Activated T-helper 1 cell treated with anti-CD3 and anti-CD28 coated beads, Interleukin-12 subunit alpha, Interleukin-12 subunit beta, Interleukin-2, Interleukin-4 antibody, amounts not matched to agents 30 ng/mL and 10 ng/mL and 1 ng/mL, durations not matched to agents 14 hours and 24 hours and 36 hours (primary cell): ENCODE data around the gene CEBPA. TPM values are rescaled to one million over a fixed set of nuclear protein-coding genes. Genes with fewer than 3 reads are reported as not detected.

Experiments
- DNase-seq: peaks from one replicate; pipeline ENCODE4 v3.0.0; 2021; ENCODE audit warnings: low spot score
- H3K27ac Mint-ChIP-seq: one replicate; pipeline ENCODE4 v1.8.0; 2021; ENCODE audit warnings: mild to moderate bottlenecking, mixed read lengths
- H3K27me3 Mint-ChIP-seq: one replicate; pipeline ENCODE4 v1.8.0; 2022; ENCODE audit warnings: mild to moderate bottlenecking, moderate library complexity, mixed read lengths; ENCODE audit not compliant: insufficient read depth
- H3K36me3 Mint-ChIP-seq: one replicate; pipeline ENCODE4 v1.8.0; 2021; ENCODE audit warnings: low read depth, mixed read lengths
- H3K4me1 Mint-ChIP-seq: one replicate; pipeline ENCODE4 v1.8.0; 2021; ENCODE audit warnings: low read depth, mixed read lengths
- H3K4me3 Mint-ChIP-seq: one replicate; pipeline ENCODE4 v1.8.0; 2021; ENCODE audit warnings: mild to moderate bottlenecking, moderate library complexity, mixed read lengths
- H3K9me3 Mint-ChIP-seq: one replicate; pipeline ENCODE4 v1.8.0; 2021; ENCODE audit warnings: mixed read lengths
- intact Hi-C: fragments of 100-400 bp; cut with micrococcal nuclease; formaldehyde crosslinking; loops from one replicate; pipeline ENCODE4 v1.15.1; 2024
- total RNA-seq: library from RNA; stranded (reverse); gene quantifications from 2 replicates; pipeline ENCODE4 v1.2.3, GENCODE V29; 2022

CEBPA gene
- total RNA-seq, 1 donor from 2014 or later = 1.8 TPM

- Mint-ChIP-seq H3K9me3 (no peaks in the 10 kb centered on the region), H3K36me3 (no peaks in the 10 kb centered on the region), H3K27me3 (no peaks in the 10 kb centered on the region), H3K27ac (no peak overlapping the region), H3K4me1 (no peaks in the 10 kb centered on the region), H3K4me3 (no peak overlapping the region)
- intact Hi-C loops = no loop called here
- DNase-seq = no peak
Measured at GRCh38 chr19:33267706-33268105, 34.6 kb downstream of the CEBPA start.

GRCh38 chr19:33266974-33267484, 35.3 kb downstream of the CEBPA start:
- Mint-ChIP-seq H3K27ac (no peak overlapping the region), H3K27me3 (no peaks in the 10 kb centered on the region), H3K9me3 (no peaks in the 10 kb centered on the region), H3K4me1 (no peaks in the 10 kb centered on the region), H3K4me3 (no peak overlapping the region), H3K36me3 (no peaks in the 10 kb centered on the region)
- no peak for DNase-seq
- intact Hi-C loops = no loop called here

- no peak overlapping the region for H3K4me3 Mint-ChIP-seq
- no peak overlapping the region for H3K27ac Mint-ChIP-seq
- peaks cover 4% of the 10 kb centered on the region for H3K27me3 Mint-ChIP-seq
- intact Hi-C loops = no loop called here
- DNase-seq = no peak
- no peaks in the 10 kb centered on the region for H3K36me3 Mint-ChIP-seq
- H3K4me1 Mint-ChIP-seq = no peaks in the 10 kb centered on the region
- H3K9me3 Mint-ChIP-seq = no peaks in the 10 kb centered on the region
Measured at GRCh38 chr19:33264881-33265445, 37.4 kb downstream of the CEBPA start.

DNA sequence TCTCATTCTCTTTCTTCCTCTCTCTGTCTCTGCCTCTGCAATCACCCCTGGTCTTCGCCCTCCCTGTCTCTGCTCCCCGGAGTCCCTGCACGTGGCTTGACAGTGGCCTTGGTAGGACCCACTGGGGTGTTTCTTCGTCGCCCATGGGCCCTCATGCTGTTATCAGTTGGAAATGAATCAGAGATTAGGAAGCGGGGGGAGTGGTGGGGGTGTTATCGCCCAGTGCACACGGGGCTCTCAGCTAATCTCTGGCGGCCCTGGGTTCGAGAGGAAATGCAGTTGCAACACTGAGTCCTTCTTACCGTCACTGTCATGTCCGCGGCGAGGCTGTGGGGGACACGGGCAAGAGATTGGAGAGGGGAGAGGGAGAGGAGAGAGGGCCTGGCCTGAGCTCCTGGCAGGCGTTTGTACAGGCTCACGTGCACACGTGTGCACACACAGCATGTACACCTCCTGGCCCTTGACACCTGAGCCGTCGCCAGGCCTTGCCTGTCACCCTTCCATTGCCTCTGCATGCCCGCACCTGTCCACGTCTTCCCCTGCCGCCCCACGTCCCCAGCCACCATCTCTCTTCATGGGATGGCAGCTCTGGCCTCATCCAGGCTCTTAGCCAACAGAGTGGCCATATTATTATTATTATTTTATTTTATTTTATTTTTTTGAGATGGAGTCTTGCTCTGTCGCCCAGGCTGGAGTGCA, 38.9 kb downstream of the CEBPA start:
- no peaks in the 10 kb centered on the region for H3K9me3 Mint-ChIP-seq
- H3K27me3 Mint-ChIP-seq = peaks cover 4% of the 10 kb centered on the region
- intact Hi-C loops = no loop called here
- no peak for DNase-seq
- H3K4me1 Mint-ChIP-seq = no peaks in the 10 kb centered on the region
- H3K36me3 Mint-ChIP-seq = no peaks in the 10 kb centered on the region
- no peak overlapping the region for H3K4me3 Mint-ChIP-seq
- H3K27ac Mint-ChIP-seq = no peak overlapping the region

DNA sequence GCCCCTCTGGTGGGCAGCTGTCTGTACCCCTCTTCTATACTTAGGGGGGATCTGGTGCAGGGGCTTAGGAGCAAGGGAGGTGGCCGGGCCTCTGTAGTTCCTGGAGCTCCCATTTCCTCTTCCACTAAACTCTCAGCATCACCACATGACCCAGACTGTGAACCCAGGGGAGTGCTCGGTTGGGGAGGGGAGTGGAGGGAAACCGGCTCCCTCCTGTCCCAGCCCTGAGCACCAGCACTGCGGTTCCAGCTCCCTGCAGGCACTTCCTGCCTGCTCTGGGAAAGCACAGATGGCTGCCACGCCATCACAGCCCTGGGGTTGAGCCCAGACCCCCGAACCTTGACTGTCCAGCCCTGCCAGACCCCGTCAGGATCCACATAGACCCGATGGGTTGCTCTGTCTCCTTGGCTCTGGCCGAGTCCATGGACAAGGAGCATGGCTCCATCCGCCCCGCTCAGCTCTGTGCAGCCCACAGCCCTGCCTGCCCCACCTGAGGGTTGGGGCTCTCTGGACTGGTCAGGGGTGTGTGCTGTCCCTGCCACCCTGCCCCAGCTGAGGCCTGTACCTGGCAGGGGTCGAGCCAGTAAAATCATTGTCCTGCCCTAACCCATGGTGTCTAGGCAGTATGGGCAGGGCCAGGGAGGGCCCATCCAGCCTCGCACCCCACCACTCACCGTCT, 40.7 kb downstream of the CEBPA start:
- H3K9me3 Mint-ChIP-seq = peaks cover 4% of the 10 kb centered on the region
- H3K27ac Mint-ChIP-seq = no peak overlapping the region
- DNase-seq = no peak
- intact Hi-C loops = no loop called here
- H3K4me3 Mint-ChIP-seq = no peak overlapping the region
- no peaks in the 10 kb centered on the region for H3K4me1 Mint-ChIP-seq
- peaks cover 4% of the 10 kb centered on the region for H3K27me3 Mint-ChIP-seq
- no peaks in the 10 kb centered on the region for H3K36me3 Mint-ChIP-seq

DNA sequence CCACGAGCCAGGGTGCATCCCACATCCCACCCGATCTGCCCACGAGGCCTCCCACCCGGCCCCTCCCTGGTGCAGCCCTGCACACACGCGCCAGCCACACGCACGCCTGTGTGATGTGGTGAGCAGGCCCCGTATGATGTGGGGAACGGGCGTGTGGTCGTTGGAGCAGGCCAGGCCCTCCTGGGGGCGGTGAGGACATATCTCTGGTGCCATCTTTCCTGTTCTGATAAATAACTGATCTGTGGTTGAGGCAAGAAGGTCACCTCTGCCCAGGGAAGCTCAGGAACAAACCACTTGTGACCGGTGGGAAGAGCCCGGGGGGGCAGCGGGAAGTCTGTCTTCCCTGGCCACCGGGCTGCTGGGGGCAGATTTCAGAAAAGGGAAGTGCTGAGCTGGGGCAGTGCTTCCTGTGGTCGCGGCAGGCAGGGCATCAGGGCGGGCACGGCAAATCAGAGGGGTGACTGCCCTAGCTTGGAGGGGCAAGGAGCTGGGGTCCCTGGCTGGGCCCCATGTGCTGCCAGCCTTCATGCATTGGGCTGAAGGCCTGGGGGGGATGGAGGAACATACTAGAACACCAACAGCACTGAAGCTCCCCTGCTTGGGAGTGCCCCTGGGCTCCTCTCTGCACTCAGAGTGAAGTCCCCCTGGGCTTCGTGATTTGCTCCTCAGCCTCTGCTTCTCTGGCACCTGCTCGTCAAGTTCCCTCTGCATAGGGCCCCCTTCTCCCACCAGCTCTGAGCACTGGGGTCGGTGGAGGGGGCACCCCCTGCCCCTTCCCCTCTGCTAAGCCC, 41.5 kb downstream of the CEBPA start:
- Mint-ChIP-seq H3K4me1 (no peaks in the 10 kb centered on the region), H3K36me3 (no peaks in the 10 kb centered on the region), H3K4me3 (no peak overlapping the region), H3K9me3 (peaks cover 4% of the 10 kb centered on the region), H3K27me3 (peaks cover 4% of the 10 kb centered on the region), H3K27ac (no peak overlapping the region)
- intact Hi-C loops = no loop called here
- no peak for DNase-seq

- Mint-ChIP-seq H3K27me3 (peaks cover 4% of the 10 kb centered on the region), H3K4me1 (no peaks in the 10 kb centered on the region), H3K4me3 (no peak overlapping the region), H3K36me3 (no peaks in the 10 kb centered on the region), H3K27ac (no peak overlapping the region), H3K9me3 (peaks cover 4% of the 10 kb centered on the region)
- intact Hi-C loops = no loop called here
- no peak for DNase-seq
Measured at GRCh38 chr19:33259539-33259938, 42.8 kb downstream of the CEBPA start.

DNA sequence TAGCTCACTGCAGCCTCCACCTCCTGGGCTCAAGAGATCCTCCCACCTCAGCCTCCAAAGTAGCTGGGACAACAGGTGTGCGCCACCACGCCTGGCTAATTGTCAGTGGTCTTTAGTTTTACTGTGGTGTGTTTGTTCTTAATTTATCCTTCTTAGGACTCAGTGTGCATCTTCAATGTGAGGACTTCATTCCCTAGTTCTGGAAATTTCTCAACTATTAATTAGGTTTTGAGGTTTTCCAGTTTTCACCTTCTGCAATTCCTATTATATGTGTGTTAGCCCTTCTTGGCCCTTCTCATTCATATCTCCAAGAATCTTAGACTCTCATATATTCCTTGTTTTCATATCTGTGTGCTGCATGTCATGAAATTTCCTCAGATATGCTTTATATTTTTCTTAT, 44.5 kb downstream of the CEBPA start:
- intact Hi-C loops = no loop called here
- Mint-ChIP-seq H3K4me1 (no peaks in the 10 kb centered on the region), H3K27me3 (peaks cover 4% of the 10 kb centered on the region), H3K9me3 (peaks cover 4% of the 10 kb centered on the region), H3K4me3 (no peak overlapping the region), H3K27ac (no peak overlapping the region), H3K36me3 (no peaks in the 10 kb centered on the region)
- no peak for DNase-seq

GRCh38 chr19:33256261-33256660, 46.1 kb downstream of the CEBPA start:
- Mint-ChIP-seq H3K36me3 (no peaks in the 10 kb centered on the region), H3K4me3 (no peak overlapping the region), H3K9me3 (peaks cover 4% of the 10 kb centered on the region), H3K27me3 (peaks cover 4% of the 10 kb centered on the region), H3K4me1 (no peaks in the 10 kb centered on the region), H3K27ac (no peak overlapping the region)
- intact Hi-C loops = no loop called here
- no peak for DNase-seq

DNA sequence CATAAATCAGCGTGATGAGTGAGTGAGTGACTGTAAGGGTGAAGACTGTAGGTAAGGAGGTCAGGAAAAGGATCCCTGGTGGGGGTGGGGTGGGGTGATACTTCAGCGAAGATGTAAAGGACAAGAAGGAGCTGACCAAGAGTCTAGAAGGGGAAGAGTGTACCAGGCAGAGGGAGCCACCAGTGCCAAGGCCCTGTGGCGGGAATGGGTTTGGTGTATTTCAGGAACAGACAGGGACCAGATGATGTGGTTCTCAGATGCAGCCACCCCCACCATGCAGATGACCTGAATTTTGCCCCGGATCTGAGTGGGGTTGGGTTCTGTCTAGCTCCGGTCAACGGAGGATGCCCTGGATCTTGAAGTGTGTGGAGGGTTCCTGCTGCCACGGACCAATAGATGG, 46.6 kb downstream of the CEBPA start:
- Mint-ChIP-seq H3K4me3 (no peak overlapping the region), H3K9me3 (peaks cover 4% of the 10 kb centered on the region), H3K27me3 (peaks cover 1% of the 10 kb centered on the region), H3K36me3 (no peaks in the 10 kb centered on the region), H3K4me1 (no peaks in the 10 kb centered on the region), H3K27ac (no peak overlapping the region)
- intact Hi-C loops = no loop called here
- DNase-seq = no peak

DNA sequence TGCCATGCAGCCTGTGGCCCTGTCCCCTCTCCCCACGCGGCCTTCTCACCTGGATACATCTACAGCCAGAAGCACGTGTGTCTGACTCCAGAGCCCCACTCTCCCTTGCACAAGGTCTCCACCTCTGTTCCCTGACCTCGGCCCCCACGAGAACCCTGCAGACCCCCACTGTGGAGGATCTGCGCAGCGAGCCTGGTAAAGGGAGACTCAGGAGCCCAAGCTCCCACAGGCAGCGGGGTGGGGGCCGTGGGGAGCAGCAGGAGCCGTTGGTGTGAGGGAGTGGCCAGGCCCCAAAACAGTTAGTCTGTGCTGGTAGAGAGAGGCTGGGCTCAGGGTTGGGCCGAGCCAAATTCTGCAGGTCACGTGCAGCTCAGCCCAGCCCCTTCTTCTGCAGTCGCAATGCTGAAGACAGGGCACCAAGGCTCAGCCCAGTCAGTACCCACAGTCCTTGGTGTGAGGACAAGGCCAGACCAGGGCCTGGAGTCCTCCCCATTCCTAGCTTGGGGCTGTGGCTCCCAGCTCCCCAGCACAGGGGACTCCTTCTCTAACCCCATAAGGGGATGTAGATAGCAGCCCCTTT, 48.0 kb downstream of the CEBPA start:
- intact Hi-C loops = no loop called here
- DNase-seq = no peak
- peaks cover 4% of the 10 kb centered on the region for H3K9me3 Mint-ChIP-seq
- no peaks in the 10 kb centered on the region for H3K4me1 Mint-ChIP-seq
- H3K4me3 Mint-ChIP-seq = no peak overlapping the region
- no peaks in the 10 kb centered on the region for H3K27me3 Mint-ChIP-seq
- H3K27ac Mint-ChIP-seq = no peak overlapping the region
- H3K36me3 Mint-ChIP-seq = no peaks in the 10 kb centered on the region

DNA sequence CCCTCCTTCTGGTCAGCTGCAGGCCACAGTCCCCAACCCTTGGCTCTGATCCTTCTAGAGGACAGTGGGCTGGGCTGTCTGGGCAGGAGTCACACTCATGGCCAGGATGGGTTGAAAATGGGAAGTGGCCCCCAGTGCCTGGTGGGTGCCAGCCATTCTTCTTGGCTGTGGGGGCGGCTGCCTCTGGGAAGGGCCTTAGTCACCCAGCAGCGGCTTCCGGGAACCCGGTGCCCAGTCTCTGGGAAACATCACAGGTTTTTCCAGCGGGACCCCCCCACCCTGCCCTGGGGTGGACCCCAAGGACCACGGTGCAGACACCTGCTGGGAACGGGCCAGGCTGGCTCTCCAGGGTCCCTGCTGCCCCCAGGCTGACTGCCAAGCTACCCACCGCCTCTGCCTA, 49.4 kb downstream of the CEBPA start:
- no peaks in the 10 kb centered on the region for H3K4me1 Mint-ChIP-seq
- no peak overlapping the region for H3K27ac Mint-ChIP-seq
- DNase-seq = no peak
- no peaks in the 10 kb centered on the region for H3K36me3 Mint-ChIP-seq
- no peak overlapping the region for H3K4me3 Mint-ChIP-seq
- intact Hi-C loops = no loop called here
- H3K9me3 Mint-ChIP-seq = peaks cover 2% of the 10 kb centered on the region
- H3K27me3 Mint-ChIP-seq = no peaks in the 10 kb centered on the region
